GM21528 (cell line): ENCODE measurements around the gene YIPF2.
"Not testable (repeated sequence)": the region's sequence is repeated elsewhere in the genome, so short reads cannot be mapped to it uniquely, and the experiment has no call there.

Source experiments
- ATAC-seq: cut with Tn5 transposase; IDR thresholded peaks from one replicate; pipeline ENCODE4 v1.9.1; 2021; ENCODE audit warnings: mild to moderate bottlenecking, moderate library complexity; ENCODE audit not compliant: unreplicated experiment, low FRiP score

YIPF2 gene

DNA sequence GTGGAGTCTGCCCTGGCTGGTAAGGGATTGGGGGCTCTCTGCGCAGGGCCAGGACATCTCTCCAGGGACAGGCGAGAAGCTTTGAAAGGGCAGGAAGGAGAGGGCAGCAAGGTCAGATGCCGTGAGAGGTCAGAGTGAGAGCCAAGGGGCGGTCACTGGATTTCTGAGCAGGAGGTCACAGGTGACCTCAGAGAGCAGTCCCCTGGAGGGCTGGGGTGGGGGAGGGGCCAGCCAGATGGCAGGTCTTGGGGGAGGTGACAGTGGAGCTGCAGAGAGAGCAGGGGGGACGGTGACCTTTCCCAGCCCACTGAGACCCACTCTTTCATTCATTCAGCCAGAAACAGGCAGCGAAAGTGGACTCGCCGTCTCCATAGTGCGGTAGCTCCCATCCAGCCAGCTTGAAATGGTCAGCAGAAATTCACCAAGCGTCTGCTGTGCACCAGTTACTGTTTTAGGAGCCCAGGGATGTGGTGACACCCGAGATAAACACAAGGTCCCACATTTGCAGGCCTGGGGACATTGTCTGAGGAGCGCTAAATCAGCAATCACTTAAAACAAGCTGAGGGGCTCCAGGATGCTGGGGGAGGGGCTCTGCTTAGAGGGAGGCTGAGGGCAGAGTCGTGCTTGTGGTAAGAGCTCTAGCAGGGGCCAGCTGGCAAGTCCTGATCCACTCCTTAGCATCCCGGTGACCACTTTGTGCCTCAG lies 46.9 kb downstream of the YIPF2 start:
- ATAC-seq = no peak

- ATAC-seq = no peak
These were observed 50.2 kb downstream of the YIPF2 start for GRCh38 chr19:10878253-10878652.

DNA sequence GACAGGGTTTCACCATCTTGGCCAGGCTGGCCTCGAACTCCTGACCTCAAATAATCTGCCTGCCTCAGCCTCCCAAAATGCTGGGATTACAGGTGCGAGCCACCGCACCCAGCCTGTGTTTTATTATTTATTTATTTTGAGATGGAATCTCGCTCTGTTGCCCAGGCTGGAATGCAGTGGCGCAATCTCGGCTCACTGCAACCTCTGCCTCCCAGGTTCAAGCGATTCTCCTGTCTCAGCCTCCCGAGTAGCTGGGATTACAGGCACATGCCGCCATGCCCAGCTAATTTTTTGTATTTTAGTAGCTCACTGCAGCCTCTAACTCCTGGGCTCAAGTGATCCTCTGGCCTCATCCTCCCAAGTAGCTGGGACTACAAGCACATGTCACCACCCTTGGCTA lies 50.8 kb downstream of the YIPF2 start:
- not testable (repeated sequence) for ATAC-seq

GRCh38 chr19:10876459-10877240 lies 51.8 kb downstream of the YIPF2 start:
- peak; percentile 42 for ATAC-seq

- no peak for ATAC-seq
These were observed 54.4 kb downstream of the YIPF2 start for GRCh38 chr19:10874024-10874423.

DNA sequence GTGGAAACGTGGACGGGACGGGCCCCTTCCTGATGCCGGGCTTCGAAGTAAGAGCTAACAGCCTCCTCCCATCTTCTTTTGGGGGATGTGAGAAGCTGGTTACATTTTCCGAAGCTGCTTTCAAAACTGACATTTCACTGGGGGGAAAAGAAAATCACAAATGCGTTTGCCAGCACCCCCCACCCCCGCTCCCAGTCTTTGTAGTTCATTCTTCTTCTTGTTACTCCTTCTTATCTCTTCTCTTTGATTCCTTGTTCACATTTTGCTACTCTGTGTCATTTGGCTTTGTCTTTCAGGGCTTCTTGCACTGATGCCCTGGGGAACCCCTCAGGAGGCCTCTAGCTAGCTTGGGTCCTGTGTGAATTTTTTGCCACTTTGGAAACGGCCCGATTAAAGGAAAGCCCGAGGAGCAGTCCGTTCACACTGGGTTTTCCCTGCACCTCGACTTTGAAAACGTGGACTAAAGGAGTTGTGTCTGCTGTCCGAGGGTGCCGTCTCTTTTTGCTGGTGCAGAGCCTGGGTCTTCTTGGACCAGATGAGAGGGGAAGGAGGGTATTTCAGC lies 55.8 kb downstream of the YIPF2 start:
- ATAC-seq = no peak
